ENCODE data around the gene EYA4.

Gene EYA4

DNA sequence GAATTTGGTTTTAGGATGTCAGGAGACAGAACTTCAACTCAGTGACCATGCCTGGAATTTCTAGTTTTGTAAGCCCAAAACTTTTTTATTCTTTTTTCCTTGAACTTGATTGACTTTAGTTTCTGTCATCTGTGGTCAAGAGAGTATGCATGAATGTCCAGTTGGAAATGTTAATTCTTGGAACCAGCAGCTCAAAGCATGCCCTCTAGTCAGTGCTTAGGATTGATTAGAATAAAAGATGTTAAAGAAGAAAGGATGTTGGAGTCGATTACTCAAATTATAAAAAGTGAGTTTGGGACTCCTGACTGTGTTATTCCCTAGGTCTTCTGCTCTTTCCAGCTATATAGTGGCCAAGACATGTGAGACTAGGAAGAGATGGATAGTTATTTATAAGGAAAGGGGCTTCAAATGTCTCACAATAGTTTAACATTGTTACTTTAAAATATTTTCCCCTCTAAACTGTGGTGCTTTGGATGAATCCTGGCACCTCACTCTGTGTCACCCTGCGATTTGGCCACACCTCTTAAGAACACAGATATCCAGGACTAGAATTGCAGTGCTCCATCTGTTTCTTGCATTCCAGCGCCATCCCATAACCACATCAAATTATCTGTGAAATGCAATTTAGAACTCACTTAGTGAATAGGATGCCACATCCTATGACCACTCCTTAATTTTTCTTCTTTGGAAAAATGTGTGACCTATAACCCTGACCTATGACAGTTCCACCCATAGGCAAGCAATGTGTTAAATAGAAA, 298.5 kb downstream of the EYA4 start:
- no peak overlapping the region for H3K4me3 ChIP-seq (ENCODE audit: low read depth, low read length)
- TF ChIP-seq, protein P1, sequence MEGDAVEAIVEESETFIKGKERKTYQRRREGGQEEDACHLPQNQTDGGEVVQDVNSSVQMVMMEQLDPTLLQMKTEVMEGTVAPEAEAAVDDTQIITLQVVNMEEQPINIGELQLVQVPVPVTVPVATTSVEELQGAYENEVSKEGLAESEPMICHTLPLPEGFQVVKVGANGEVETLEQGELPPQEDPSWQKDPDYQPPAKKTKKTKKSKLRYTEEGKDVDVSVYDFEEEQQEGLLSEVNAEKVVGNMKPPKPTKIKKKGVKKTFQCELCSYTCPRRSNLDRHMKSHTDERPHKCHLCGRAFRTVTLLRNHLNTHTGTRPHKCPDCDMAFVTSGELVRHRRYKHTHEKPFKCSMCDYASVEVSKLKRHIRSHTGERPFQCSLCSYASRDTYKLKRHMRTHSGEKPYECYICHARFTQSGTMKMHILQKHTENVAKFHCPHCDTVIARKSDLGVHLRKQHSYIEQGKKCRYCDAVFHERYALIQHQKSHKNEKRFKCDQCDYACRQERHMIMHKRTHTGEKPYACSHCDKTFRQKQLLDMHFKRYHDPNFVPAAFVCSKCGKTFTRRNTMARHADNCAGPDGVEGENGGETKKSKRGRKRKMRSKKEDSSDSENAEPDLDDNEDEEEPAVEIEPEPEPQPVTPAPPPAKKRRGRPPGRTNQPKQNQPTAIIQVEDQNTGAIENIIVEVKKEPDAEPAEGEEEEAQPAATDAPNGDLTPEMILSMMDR (IDR thresholded peaks at IDR 0.05; ENCODE audit: borderline replicate concordance, insufficient read depth, low read depth, low read length) = no peak

DNA sequence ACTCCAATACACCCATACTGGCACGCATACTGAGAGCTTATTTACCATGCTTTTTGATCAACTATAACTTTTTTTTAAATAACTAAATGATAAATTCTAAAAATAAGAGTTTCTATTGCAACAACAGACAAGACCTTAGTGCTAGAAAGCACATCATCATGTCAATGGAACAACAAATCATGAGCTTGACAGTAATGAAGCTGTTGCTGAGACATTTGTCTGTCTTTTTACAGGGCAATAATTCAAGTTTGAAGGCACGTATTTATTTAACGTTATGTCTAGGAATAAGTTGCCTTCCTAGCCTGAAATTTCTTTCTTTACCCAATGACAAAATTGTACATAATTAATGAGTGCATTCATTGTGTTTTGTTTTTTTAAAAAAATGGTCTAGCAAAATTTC, 299.2 kb downstream of the EYA4 start:
- TF ChIP-seq, protein P1 (IDR thresholded peaks at IDR 0.05; ENCODE audit: borderline replicate concordance, insufficient read depth, low read depth, low read length) = no peak
- no peak overlapping the region for H3K4me3 ChIP-seq (ENCODE audit: low read depth, low read length)

DNA sequence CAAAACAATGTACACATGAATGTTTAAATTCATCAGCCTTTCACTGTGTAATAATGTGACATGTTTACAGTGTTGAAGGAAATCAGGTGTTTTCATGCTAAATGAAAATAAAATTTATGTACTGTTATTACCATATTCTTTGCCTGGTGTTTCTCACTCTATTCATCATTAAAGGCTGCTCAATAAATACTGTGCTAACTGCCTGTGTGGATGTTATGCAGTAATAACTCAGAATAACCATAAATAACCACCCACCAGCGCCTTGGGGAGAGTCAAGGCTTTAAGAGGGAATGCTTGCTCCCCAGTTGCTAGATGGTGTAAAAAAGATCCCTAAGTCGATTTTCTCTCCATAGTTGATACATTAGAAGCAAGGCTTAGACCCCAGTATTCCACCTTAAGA, 299.9 kb downstream of the EYA4 start:
- H3K4me3 ChIP-seq (ENCODE audit: low read depth, low read length) = no peak overlapping the region
- TF ChIP-seq, protein P1 (IDR thresholded peaks at IDR 0.05; ENCODE audit: borderline replicate concordance, insufficient read depth, low read depth, low read length) = no peak

DNA sequence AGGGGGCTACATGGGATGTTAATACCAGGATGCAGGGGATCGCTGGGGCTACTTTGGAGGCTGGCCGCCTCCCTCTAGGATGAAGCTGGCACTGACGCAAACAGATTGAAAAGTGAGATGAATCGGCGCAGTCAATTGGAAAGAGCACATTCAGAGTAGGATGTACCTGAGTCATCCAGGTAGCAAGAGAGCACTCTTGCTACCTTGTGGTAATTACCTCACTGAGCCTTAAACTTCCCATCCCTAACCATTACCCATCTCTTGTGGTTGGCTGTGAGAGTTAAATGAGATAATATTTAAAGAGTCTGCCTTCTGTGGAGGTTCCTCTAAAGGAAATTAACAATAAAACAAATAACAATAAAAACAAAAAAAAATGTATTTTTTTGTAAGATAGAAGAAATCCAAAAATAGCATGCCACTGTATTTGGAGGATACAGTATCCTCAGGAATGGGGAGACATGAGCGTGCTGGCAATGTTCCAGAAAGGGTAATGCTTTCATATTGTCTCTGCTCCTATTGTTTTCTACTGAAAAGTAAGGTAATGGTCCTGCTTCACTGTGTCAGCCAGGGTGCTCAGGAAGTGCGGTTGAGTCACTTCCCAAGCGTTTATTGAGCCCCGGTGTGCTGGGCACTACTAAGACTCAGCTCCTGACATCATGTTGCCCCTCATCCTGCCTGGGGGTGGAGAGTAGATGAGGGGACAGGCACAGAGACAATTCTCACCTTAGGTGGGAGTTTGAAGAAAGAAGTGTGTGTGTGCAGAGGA, 301.1 kb downstream of the EYA4 start:
- TF ChIP-seq, protein P1 (IDR thresholded peaks at IDR 0.05; ENCODE audit: borderline replicate concordance, insufficient read depth, low read depth, low read length) = no peak

DNA sequence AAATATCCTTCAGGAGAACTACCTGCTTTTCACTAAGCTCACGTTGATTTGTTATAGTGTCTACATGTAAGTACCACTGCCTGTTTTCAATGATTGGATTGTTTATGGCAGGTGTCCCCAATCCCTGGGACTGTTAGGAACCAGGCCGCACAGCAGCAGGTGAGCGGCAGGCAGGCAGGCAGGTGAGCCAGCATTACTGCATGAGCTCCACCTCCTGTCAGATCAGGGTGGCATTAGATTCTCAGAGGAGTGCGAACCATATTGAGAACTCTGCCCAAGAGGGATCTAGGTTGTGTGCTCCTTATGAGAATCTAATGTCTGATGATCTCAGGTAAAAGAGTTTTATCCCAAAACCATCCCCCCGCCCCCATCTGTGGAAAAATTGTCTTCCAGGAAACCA, 303.3 kb downstream of the EYA4 start:
- no peak overlapping the region for H3K4me3 ChIP-seq (ENCODE audit: low read depth, low read length)
- TF ChIP-seq, protein P1 (IDR thresholded peaks at IDR 0.05; ENCODE audit: borderline replicate concordance, insufficient read depth, low read depth, low read length) = no peak

More for the DNA sequence above, 301.1 kb downstream of the EYA4 start:
- no peak overlapping the region for H3K4me3 ChIP-seq (ENCODE audit: low read depth, low read length)

DNA sequence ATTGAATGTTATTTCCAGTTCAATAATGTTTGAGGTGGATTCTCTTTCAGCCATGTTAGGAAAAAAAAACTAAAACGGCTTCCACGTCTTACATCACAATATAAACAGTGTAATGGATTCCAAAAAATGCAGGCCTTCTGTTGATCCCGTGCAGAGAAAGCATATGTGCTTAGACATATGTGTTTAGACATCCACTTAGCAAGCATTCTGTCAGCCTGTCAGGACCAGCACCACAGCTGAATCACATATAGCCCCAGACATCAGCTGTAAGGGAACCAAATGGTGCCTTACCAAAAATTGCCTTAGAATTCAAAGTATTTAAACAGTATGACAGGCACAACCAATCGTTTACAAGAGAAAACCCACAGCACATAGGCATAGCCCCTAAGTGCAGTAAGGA, 304.9 kb downstream of the EYA4 start:
- TF ChIP-seq, protein P1 (IDR thresholded peaks at IDR 0.05; ENCODE audit: borderline replicate concordance, insufficient read depth, low read depth, low read length) = no peak
- no peak overlapping the region for H3K4me3 ChIP-seq (ENCODE audit: low read depth, low read length)

Data from GM12875 (cell line).